GM12878 (cell line): Measurements from ENCODE around the gene SCGB1A1. TPM values are rescaled to one million over a fixed set of nuclear protein-coding genes. Genes with fewer than 3 reads are reported as not detected.

ENCODE experiments used
- ATAC-seq: fragments of 200-7000 bp; cut with Tn5 transposase; 3 replicates; pipeline ENCODE4 v1.9.1; 2020; ENCODE audit warnings: mild to moderate bottlenecking, moderate library complexity
- BruUV-seq: library from RNA; stranded (reverse); fragments of 400-500 nt; replicated peaks from 2 replicates; lab custom pipeline; 2021; lab: Mats Ljungman, UMichigan
- CTCF ChIA-PET: fragments of 300-600 bp; sonication (Branson Sonifier 250); formaldehyde crosslinking; extraction: SDS; loops from one replicate; lab custom pipeline; 2021; ENCODE audit warnings: inconsistent platforms; lab: Yijun Ruan, JAX
- POLR2A ChIA-PET: fragments of 350-600 bp; formaldehyde crosslinking; extraction: SDS; loops from one replicate; lab custom pipeline; 2021; ENCODE audit warnings: inconsistent platforms; lab: Charles Lee
- RAD21 ChIA-PET: fragments of 300-600 bp; sonication (Branson Sonifier 250); formaldehyde crosslinking; loops from one replicate; lab custom pipeline; 2023; ENCODE audit warnings: antibody characterized with exemption; ENCODE audit not compliant: unreplicated experiment; lab: Charles Lee
- SMC1A ChIA-PET: fragments of 300-600 bp; sonication (Branson Sonifier 250); formaldehyde crosslinking; loops from one replicate; lab custom pipeline; 2023; ENCODE audit not compliant: unreplicated experiment, uncharacterized antibody; lab: Charles Lee
- DNase-seq: peaks from one replicate; pipeline ENCODE4 v3.0.0-alpha.2; 2011; ENCODE audit warnings: low read depth, low spot score
- FAIRE-seq: peaks from 3 replicates; lab custom pipeline; 2011; peaks lifted over from hg19 to GRCh38; lab: Jason Lieb, UNC
- H2AFZ ChIP-seq: 2 replicates; pipeline ENCODE4 v1.6.0; 2011; ENCODE audit warnings: low read depth, low read length, control low read depth; ENCODE audit not compliant: control insufficient read depth
- H3K27ac ChIP-seq: 2 replicates; pipeline ENCODE4 v1.5.1; 2011; ENCODE audit warnings: control low read depth; ENCODE audit not compliant: control insufficient read depth, insufficient read depth
- H3K27me3 ChIP-seq, 2 experiments: replicated peaks in 1 of 2; 2 replicates each; pipeline versions ENCODE4 v1.6.0 to v1.6.1; 2011; ENCODE audit warnings: low read length in 1 of 2; ENCODE audit not compliant: control insufficient read depth in 2 of 2, insufficient read depth in 2 of 2
- H3K36me3 ChIP-seq, 2 experiments: 2 replicates each; pipeline ENCODE4 v1.5.1; 2011; ENCODE audit warnings: low read length in 1 of 2; ENCODE audit not compliant: control insufficient read depth in 2 of 2, insufficient read depth in 2 of 2
- H3K4me1 ChIP-seq: 2 replicates; pipeline ENCODE4 v1.6.1; 2011; ENCODE audit warnings: mild to moderate bottlenecking, low read length, moderate library complexity, mixed read lengths; ENCODE audit not compliant: control insufficient read depth, insufficient read depth
- H3K4me2 ChIP-seq: 2 replicates; pipeline ENCODE4 v1.6.0; 2011; ENCODE audit warnings: control low read depth; ENCODE audit not compliant: control insufficient read depth, insufficient read depth
- H3K4me3 ChIP-seq: fragments of 200-600 bp; sonication (generic); 2 replicates; pipeline ENCODE4 v1.5.1; 2016
- H3K79me2 ChIP-seq: 2 replicates; pipeline ENCODE4 v1.6.0; 2011; ENCODE audit warnings: low read length; ENCODE audit not compliant: control insufficient read depth, insufficient read depth
- H3K9ac ChIP-seq: 2 replicates; pipeline ENCODE4 v1.8.0; 2011; ENCODE audit warnings: low read length, control low read depth, mixed read lengths; ENCODE audit not compliant: control insufficient read depth, insufficient read depth
- H3K9me3 ChIP-seq: replicated peaks from 3 replicates; pipeline ENCODE4 v1.5.1; 2011; ENCODE audit warnings: mild to moderate bottlenecking, low read length; ENCODE audit not compliant: control insufficient read depth, insufficient read depth
- H4K20me1 ChIP-seq: 2 replicates; pipeline ENCODE4 v1.6.0; 2011; ENCODE audit not compliant: control insufficient read depth, insufficient read depth
- CHD2 ChIP-seq: IDR thresholded peaks from 2 replicates; pipeline ENCODE4 v1.6.1; 2011; ENCODE audit warnings: low read depth, low read length, improper control_type of control experiment, borderline replicate concordance
- GABPA ChIP-seq: IDR thresholded peaks from 2 replicates; pipeline ENCODE4 v1.6.1; 2014; ENCODE audit warnings: antibody characterized with exemption, low read depth, mild to moderate bottlenecking, inconsistent platforms
- HDAC6 ChIP-seq: fragments of 200-600 bp; sonication (generic); IDR thresholded peaks from one replicate; pipeline ENCODE4 v1.8.0; 2017; ENCODE audit warnings: antibody characterized with exemption; ENCODE audit not compliant: unreplicated experiment
- IRF4 ChIP-seq: IDR thresholded peaks from 2 replicates; pipeline ENCODE4 v1.6.1; 2011; ENCODE audit warnings: low read depth, low read length
- KLF5 ChIP-seq: fragments of 450-650 bp; IDR thresholded peaks from 2 replicates; pipeline ENCODE4 v1.6.1; 2014; ENCODE audit warnings: mild to moderate bottlenecking; ENCODE audit not compliant: partially characterized antibody
- NFYB ChIP-seq: IDR thresholded peaks from 2 replicates; pipeline ENCODE4 v1.6.1; 2011; ENCODE audit warnings: low read depth, mild to moderate bottlenecking, low read length, improper control_type of control experiment, moderate library complexity; ENCODE audit not compliant: insufficient read depth
- NR2F1 ChIP-seq: fragments of 450-650 bp; conservative IDR thresholded peaks from 2 replicates; pipeline ENCODE4 v1.6.1; 2017; ENCODE audit warnings: mild to moderate bottlenecking
- NRF1 ChIP-seq: conservative IDR thresholded peaks from 2 replicates; pipeline ENCODE4 v1.6.1; 2011; ENCODE audit warnings: mild to moderate bottlenecking, low read depth, low read length, improper control_type of control experiment
- PAX5 ChIP-seq: IDR thresholded peaks from 2 replicates; pipeline ENCODE4 v1.6.1; 2011; ENCODE audit warnings: low read depth, low read length, borderline replicate concordance
- RAD51 ChIP-seq: fragments of 450-650 bp; IDR thresholded peaks from 2 replicates; pipeline ENCODE4 v1.6.1; 2016; ENCODE audit warnings: moderate library complexity, mild to moderate bottlenecking, inconsistent platforms
- RFX5 ChIP-seq: IDR thresholded peaks from 2 replicates; pipeline ENCODE4 v1.6.1; 2011; ENCODE audit warnings: low read depth, low read length, improper control_type of control experiment
- SIN3A ChIP-seq: IDR thresholded peaks from 2 replicates; pipeline ENCODE4 v1.6.1; 2012; ENCODE audit warnings: low read depth, low read length, improper control_type of control experiment
- SPI1 ChIP-seq: IDR thresholded peaks from 2 replicates; pipeline ENCODE4 v1.6.1; 2011; ENCODE audit warnings: low read depth, mild to moderate bottlenecking, low read length, moderate library complexity, borderline replicate concordance; ENCODE audit not compliant: insufficient read depth
- YY1 ChIP-seq: IDR thresholded peaks from 2 replicates; pipeline ENCODE4 v1.6.1; 2011; ENCODE audit warnings: low read depth, mild to moderate bottlenecking, low read length
- WGBS: methylation state at CpG from one replicate; pipeline ENCODE4 v1.1.6; 2016; ENCODE audit warnings: low lambda C conversion rate; ENCODE audit not compliant: insufficient replicate concordance, insufficient coverage; ENCODE audit errors: missing lambda C conversion rate; 5-methylcytosine and 5-hydroxymethylcytosine counted together
- in situ Hi-C: fragments of 300-500 bp; cut with MboI; formaldehyde crosslinking; loops from 9 replicates; pipeline ENCODE4 v1.14.3; 2018; ENCODE audit warnings: mixed read lengths
- intact Hi-C: fragments of 100-400 bp; cut with micrococcal nuclease; formaldehyde crosslinking; loops from one replicate; pipeline ENCODE4 v1.14.2; 2022; ENCODE audit not compliant: unreplicated experiment
- polyA plus RNA-seq, 11 experiments: library from polyadenylated mRNA; depleted of rRNA in 4 of 11; unstranded in 6 of 11; stranded (reverse) in 5 of 11; fragments of >200 nt; fragmentation: Nextera tagmentation in 4 of 11; fragmentation: Illumina TruSeq in 1 of 11; extraction: Ambion mirVana in 4 of 11; extraction: Trizol in 1 of 11; gene quantifications; 1 replicate in 1 of 11; 2 replicates in 10 of 11; pipeline versions ENCODE4 v1.2.1 to v1.2.3, GENCODE V29; 2011 to 2016; ENCODE audit warnings: inconsistent platforms in 2 of 11, missing spikeins in 2 of 11, low read depth in 1 of 11
- total RNA-seq, 4 experiments: library from RNA; depleted of rRNA in 3 of 4; stranded (reverse); fragments of >200 nt in 3 of 4; fragmentation: Illumina TruSeq in 1 of 4; extraction: Trizol in 1 of 4; gene quantifications; 2 replicates each; pipeline versions ENCODE4 v1.2.1 to v1.2.3, GENCODE V29; 2013 to 2021
- TF ChIP-seq, protein P1 (sequence below): fragments of 450-650 bp; formaldehyde crosslinking; IDR thresholded peaks from 2 replicates; pipeline ENCODE4 v1.4.0; 2020; ENCODE audit warnings: mild to moderate bottlenecking, moderate library complexity
- TF ChIP-seq, protein P2 (sequence below): IDR thresholded peaks from 2 replicates; pipeline ENCODE4 v1.6.1; 2011; ENCODE audit warnings: low read depth, mild to moderate bottlenecking, low read length, moderate library complexity, borderline replicate concordance; ENCODE audit errors: extremely low read depth
- TF ChIP-seq, protein P3 (sequence below): fragments of 450-650 bp; IDR thresholded peaks from 2 replicates; pipeline ENCODE4 v1.6.1; 2017; ENCODE audit warnings: mild to moderate bottlenecking, low read depth, inconsistent platforms; ENCODE audit not compliant: poor library complexity, severe bottlenecking

Gene SCGB1A1
- total and polyA plus RNA-seq, 10 of the 15 experiments (the other 5 are each of a cell fraction or from before 2014, with no cell fraction given) = not detected

DNA sequence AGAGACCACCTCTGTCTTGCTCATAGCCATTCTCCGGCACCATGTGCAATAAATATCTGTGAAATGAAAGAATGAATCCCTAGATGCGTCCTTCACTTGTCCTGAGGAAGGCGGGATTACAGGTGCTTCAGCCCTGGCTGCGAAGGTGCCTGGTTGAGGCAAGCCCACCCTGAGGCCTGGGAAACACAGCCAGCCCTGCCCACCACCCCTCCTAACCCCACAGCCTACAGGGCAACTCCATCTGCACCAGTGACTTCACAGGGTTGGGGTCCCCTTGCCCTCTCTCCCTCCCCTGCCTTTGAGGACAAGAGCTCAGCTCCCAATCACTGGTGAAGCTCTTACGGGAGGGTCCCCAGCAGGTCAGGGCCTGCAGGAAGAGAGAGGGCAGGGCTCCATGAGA lies 17.5 kb upstream of the SCGB1A1 start (continued):
- TF ChIP-seq, protein P1, sequence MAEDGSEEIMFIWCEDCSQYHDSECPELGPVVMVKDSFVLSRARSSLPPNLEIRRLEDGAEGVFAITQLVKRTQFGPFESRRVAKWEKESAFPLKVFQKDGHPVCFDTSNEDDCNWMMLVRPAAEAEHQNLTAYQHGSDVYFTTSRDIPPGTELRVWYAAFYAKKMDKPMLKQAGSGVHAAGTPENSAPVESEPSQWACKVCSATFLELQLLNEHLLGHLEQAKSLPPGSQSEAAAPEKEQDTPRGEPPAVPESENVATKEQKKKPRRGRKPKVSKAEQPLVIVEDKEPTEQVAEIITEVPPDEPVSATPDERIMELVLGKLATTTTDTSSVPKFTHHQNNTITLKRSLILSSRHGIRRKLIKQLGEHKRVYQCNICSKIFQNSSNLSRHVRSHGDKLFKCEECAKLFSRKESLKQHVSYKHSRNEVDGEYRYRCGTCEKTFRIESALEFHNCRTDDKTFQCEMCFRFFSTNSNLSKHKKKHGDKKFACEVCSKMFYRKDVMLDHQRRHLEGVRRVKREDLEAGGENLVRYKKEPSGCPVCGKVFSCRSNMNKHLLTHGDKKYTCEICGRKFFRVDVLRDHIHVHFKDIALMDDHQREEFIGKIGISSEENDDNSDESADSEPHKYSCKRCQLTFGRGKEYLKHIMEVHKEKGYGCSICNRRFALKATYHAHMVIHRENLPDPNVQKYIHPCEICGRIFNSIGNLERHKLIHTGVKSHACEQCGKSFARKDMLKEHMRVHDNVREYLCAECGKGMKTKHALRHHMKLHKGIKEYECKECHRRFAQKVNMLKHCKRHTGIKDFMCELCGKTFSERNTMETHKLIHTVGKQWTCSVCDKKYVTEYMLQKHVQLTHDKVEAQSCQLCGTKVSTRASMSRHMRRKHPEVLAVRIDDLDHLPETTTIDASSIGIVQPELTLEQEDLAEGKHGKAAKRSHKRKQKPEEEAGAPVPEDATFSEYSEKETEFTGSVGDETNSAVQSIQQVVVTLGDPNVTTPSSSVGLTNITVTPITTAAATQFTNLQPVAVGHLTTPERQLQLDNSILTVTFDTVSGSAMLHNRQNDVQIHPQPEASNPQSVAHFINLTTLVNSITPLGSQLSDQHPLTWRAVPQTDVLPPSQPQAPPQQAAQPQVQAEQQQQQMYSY (CRISPR knock-in tag) = no peak

DNA sequence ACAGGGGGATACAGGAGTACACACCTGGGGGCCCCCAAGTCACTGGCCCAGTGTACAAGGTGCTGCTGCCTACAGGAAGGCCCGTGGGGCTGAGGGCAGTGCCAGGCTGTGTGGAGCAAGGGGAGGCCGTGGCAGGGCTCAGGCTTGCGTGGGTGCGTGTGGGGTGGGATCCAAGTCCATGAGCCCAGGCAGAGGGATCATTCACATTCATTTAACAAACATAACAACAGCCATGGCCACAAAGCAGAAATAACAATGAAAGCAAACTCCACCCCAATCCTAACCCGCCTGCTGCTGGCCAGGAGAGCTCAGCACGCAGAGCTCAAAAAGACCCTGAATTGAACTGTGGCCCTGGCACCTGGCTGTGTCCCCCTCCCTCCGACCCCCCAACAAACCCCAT lies 17.0 kb upstream of the SCGB1A1 start:
- BruUV-seq = no TSS peak
- no peak overlapping the region for H3K27ac ChIP-seq
- POLR2A ChIA-PET = interaction anchor here (0.5 to 1.0 kb wide), 2 partner anchors 25 to 264 kb away, joined by 3 to 5 read pairs; no protein-coding TSS in a partner anchor
- in situ Hi-C loops (no loop called here), intact Hi-C loops (no loop called here)
- H4K20me1 ChIP-seq = no peaks in the 10 kb centered on the region
- no peak overlapping the region for H3K4me2 ChIP-seq
- DNase-seq (no peak), FAIRE-seq (no peak), ATAC-seq (no peak)
- no peak overlapping the region for H3K4me3 ChIP-seq
- RAD21 ChIA-PET = interaction anchor here (1.7 kb wide), 1 partner anchor 141 kb away, joined by 5 read pairs; no protein-coding TSS in a partner anchor
- 17% methylated on average over 7 of the region's 7 CpGs for WGBS
- SMC1A ChIA-PET = no interaction called here
- H3K79me2 ChIP-seq = no peaks in the 10 kb centered on the region
- H3K36me3 ChIP-seq = no peaks in the 10 kb centered on the region
- H3K4me1 ChIP-seq = no peaks in the 10 kb centered on the region
- H2AFZ ChIP-seq = no peak overlapping the region
- no peak overlapping the region for H3K9ac ChIP-seq
- CTCF ChIA-PET = interaction anchor here (0.9 kb wide), 1 partner anchor 28 kb away, joined by 3 read pairs; no protein-coding TSS in a partner anchor
- H3K9me3 ChIP-seq = no peaks in the 10 kb centered on the region
- no peaks in the 10 kb centered on the region for H3K27me3 ChIP-seq
- no peak for TF ChIP-seq RAD51
- no peak for TF ChIP-seq YY1
- no peak for TF ChIP-seq SPI1
- TF ChIP-seq SIN3A = no peak
- TF ChIP-seq, protein P2, sequence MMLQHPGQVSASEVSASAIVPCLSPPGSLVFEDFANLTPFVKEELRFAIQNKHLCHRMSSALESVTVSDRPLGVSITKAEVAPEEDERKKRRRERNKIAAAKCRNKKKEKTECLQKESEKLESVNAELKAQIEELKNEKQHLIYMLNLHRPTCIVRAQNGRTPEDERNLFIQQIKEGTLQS = no peak
- no peak for TF ChIP-seq HDAC6
- no peak for TF ChIP-seq CHD2
- no peak for TF ChIP-seq NRF1
- TF ChIP-seq GABPA = no peak
- no peak for TF ChIP-seq NR2F1
- TF ChIP-seq PAX5 = no peak
- TF ChIP-seq NFYB = no peak
- TF ChIP-seq RFX5 = no peak
- TF ChIP-seq, protein P3, sequence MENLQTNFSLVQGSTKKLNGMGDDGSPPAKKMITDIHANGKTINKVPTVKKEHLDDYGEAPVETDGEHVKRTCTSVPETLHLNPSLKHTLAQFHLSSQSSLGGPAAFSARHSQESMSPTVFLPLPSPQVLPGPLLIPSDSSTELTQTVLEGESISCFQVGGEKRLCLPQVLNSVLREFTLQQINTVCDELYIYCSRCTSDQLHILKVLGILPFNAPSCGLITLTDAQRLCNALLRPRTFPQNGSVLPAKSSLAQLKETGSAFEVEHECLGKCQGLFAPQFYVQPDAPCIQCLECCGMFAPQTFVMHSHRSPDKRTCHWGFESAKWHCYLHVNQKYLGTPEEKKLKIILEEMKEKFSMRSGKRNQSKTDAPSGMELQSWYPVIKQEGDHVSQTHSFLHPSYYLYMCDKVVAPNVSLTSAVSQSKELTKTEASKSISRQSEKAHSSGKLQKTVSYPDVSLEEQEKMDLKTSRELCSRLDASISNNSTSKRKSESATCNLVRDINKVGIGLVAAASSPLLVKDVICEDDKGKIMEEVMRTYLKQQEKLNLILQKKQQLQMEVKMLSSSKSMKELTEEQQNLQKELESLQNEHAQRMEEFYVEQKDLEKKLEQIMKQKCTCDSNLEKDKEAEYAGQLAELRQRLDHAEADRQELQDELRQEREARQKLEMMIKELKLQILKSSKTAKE = no peak
- TF ChIP-seq KLF5 = no peak
- no peak for TF ChIP-seq IRF4
